Measurements from ENCODE around the gene FNDC5.

Gene FNDC5

DNA sequence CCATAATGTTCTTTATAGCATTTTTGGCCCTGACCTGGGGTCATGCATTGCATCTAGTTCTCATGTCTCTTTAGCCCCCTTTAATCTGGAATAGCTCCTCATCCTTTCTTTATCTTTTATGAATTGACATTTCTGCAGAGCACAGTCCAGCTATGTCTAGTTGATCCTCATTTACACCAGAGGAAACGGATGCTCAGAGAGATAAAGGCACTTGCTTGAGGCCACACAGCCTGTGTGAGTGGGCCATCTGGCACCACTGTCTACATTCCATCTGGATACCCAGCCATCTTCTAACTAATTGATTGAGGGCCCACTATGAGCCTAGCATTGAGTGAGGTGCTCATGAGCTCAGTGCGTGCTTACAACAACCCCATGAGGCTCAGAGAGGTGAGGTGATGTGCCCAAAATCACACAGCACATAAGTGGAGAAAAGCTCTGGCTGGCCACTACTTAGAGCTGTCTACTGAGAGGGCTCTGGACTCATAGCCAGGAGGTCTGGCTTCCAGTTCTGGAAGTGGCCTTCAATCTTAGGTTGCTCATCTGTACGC lies 19.1 kb upstream of the FNDC5 start:
- Histone ChIP-seq H3K4me2 (ENCODE audit: low read depth, low read length, poor library complexity, severe bottlenecking) (no peak overlapping the region), H3K9me3 (ENCODE audit: insufficient read depth, low read length) (no peaks in the 10 kb centered on the region), H3F3A (ENCODE audit: insufficient read depth) (no peaks in the 10 kb centered on the region), H3K9ac (ENCODE audit: low read length) (no peak overlapping the region), H2AFZ (ENCODE audit: low read depth, low read length, severe bottlenecking) (no peak overlapping the region), H3K27me3 (ENCODE audit: low read length) (no peaks in the 10 kb centered on the region), H3K9me2 (replicated peaks; ENCODE audit: insufficient read depth, low read length) (no peaks in the 10 kb centered on the region), H4K20me1 (ENCODE audit: low read depth, low read length) (no peaks in the 10 kb centered on the region), H3K79me2 (ENCODE audit: insufficient read depth, low read length) (no peaks in the 10 kb centered on the region), H3K4me3 (ENCODE audit: insufficient read depth, low read length, poor library complexity, severe bottlenecking) (no peak overlapping the region), H3K36me3 (ENCODE audit: low read length) (no peaks in the 10 kb centered on the region), H3K27ac (ENCODE audit: low read depth, low read length) (no peak overlapping the region)
- TF ChIP-seq, protein P1, sequence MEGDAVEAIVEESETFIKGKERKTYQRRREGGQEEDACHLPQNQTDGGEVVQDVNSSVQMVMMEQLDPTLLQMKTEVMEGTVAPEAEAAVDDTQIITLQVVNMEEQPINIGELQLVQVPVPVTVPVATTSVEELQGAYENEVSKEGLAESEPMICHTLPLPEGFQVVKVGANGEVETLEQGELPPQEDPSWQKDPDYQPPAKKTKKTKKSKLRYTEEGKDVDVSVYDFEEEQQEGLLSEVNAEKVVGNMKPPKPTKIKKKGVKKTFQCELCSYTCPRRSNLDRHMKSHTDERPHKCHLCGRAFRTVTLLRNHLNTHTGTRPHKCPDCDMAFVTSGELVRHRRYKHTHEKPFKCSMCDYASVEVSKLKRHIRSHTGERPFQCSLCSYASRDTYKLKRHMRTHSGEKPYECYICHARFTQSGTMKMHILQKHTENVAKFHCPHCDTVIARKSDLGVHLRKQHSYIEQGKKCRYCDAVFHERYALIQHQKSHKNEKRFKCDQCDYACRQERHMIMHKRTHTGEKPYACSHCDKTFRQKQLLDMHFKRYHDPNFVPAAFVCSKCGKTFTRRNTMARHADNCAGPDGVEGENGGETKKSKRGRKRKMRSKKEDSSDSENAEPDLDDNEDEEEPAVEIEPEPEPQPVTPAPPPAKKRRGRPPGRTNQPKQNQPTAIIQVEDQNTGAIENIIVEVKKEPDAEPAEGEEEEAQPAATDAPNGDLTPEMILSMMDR (IDR thresholded peaks at IDR 0.05; ENCODE audit: insufficient read depth, low read length, poor library complexity, severe bottlenecking), result no peak
- no peak for TF ChIP-seq EZH2phosphoT487 (conservative IDR thresholded peaks at IDR 0.05; ENCODE audit: low read length)

DNA sequence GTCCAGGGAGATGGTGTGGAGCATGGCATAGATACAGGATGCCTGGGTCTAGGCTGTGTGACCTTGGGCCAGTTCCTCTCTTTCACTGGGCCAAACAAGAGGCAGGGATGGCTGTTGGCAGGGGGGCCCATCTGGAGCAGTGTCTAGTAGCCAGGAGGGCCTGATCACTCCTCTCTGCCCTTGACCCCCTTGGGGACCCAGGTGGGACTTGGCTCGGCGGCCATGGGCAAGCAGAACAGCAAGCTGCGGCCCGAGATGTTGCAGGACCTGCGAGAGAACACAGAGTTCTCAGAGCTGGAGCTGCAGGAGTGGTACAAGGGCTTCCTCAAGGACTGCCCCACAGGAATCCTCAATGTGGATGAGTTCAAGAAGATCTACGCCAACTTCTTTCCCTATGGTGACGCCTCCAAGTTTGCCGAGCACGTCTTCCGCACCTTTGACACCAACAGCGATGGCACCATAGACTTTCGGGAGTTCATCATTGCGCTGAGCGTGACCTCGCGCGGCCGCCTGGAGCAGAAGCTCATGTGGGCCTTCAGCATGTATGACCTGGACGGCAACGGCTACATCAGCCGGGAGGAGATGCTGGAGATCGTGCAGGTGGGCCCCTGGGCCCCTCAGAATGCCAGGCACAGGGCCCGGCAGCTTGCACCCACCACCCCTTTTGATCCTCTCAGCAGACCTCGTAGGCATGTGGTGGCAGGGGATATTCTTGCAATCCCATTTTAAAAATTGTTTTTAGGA lies 18.1 kb upstream of the FNDC5 start:
- Histone ChIP-seq H3K9me2 (replicated peaks; ENCODE audit: insufficient read depth, low read length) (no peaks in the 10 kb centered on the region), H3K27ac (ENCODE audit: low read depth, low read length) (no peak overlapping the region), H3K4me3 (ENCODE audit: insufficient read depth, low read length, poor library complexity, severe bottlenecking) (no peak overlapping the region), H3K79me2 (ENCODE audit: insufficient read depth, low read length) (no peaks in the 10 kb centered on the region), H3K9me3 (ENCODE audit: insufficient read depth, low read length) (no peaks in the 10 kb centered on the region), H3K36me3 (ENCODE audit: low read length) (no peaks in the 10 kb centered on the region), H3K9ac (ENCODE audit: low read length) (no peak overlapping the region), H3K27me3 (ENCODE audit: low read length) (no peaks in the 10 kb centered on the region), H3F3A (ENCODE audit: insufficient read depth) (no peaks in the 10 kb centered on the region), H4K20me1 (ENCODE audit: low read depth, low read length) (no peaks in the 10 kb centered on the region), H3K4me2 (ENCODE audit: low read depth, low read length, poor library complexity, severe bottlenecking) (no peak overlapping the region), H2AFZ (ENCODE audit: low read depth, low read length, severe bottlenecking) (no peak overlapping the region)
- TF ChIP-seq, protein P1 (IDR thresholded peaks at IDR 0.05; ENCODE audit: insufficient read depth, low read length, poor library complexity, severe bottlenecking), result no peak
- no peak for TF ChIP-seq EZH2phosphoT487 (conservative IDR thresholded peaks at IDR 0.05; ENCODE audit: low read length)

DNA sequence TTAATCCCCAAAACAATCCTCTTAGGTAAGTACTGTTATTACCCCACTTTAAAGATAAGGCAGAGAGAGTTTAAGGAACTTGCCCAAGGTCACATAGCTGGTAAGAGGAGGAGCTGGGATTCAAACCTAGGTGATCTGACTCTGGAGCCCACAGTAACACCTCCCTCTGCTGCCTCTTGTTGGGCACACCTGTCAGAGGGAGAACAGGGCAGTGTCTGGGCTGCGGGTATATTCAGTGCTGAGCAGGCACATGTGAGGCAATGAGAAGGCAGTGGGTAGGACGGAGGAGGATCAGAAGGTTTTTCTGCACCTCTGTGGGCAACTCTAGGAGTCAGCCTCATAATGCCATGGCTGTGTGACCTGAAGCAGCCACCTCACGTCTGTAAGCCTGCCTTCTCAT lies 17.4 kb upstream of the FNDC5 start:
- Histone ChIP-seq H3K9ac (ENCODE audit: low read length) (no peak overlapping the region), H3K9me2 (replicated peaks; ENCODE audit: insufficient read depth, low read length) (no peaks in the 10 kb centered on the region), H3K79me2 (ENCODE audit: insufficient read depth, low read length) (no peaks in the 10 kb centered on the region), H3K9me3 (ENCODE audit: insufficient read depth, low read length) (no peaks in the 10 kb centered on the region), H3K27me3 (ENCODE audit: low read length) (no peaks in the 10 kb centered on the region), H4K20me1 (ENCODE audit: low read depth, low read length) (no peaks in the 10 kb centered on the region), H3K4me2 (ENCODE audit: low read depth, low read length, poor library complexity, severe bottlenecking) (no peak overlapping the region), H3K27ac (ENCODE audit: low read depth, low read length) (no peak overlapping the region), H3F3A (ENCODE audit: insufficient read depth) (no peaks in the 10 kb centered on the region), H3K4me3 (ENCODE audit: insufficient read depth, low read length, poor library complexity, severe bottlenecking) (no peak overlapping the region), H3K36me3 (ENCODE audit: low read length) (no peaks in the 10 kb centered on the region), H2AFZ (ENCODE audit: low read depth, low read length, severe bottlenecking) (no peak overlapping the region)
- no peak for TF ChIP-seq EZH2phosphoT487 (conservative IDR thresholded peaks at IDR 0.05; ENCODE audit: low read length)
- TF ChIP-seq, protein P1 (IDR thresholded peaks at IDR 0.05; ENCODE audit: insufficient read depth, low read length, poor library complexity, severe bottlenecking), result no peak

Measured in SU-DHL-6 (cell line).